Glutamatergic neuron (in vitro differentiated cells): ENCODE data around the gene ATRX. TPM values are rescaled to one million over a fixed set of nuclear protein-coding genes. Genes with fewer than 3 reads are reported as not detected.

Source experiments
- DNase-seq: peaks from one replicate; pipeline ENCODE4 v3.0.0; 2022
- H3K27ac Mint-ChIP-seq: one replicate; pipeline ENCODE4 v1.8.0; 2020; ENCODE audit warnings: mild to moderate bottlenecking, mixed read lengths, inconsistent platforms; ENCODE audit not compliant: unreplicated experiment
- H3K27me3 Mint-ChIP-seq: one replicate; pipeline ENCODE4 v1.8.0; 2020; ENCODE audit warnings: mild to moderate bottlenecking, moderate library complexity, mixed read lengths, inconsistent platforms; ENCODE audit not compliant: unreplicated experiment
- H3K36me3 Mint-ChIP-seq: one replicate; pipeline ENCODE4 v1.8.0; 2020; ENCODE audit warnings: mild to moderate bottlenecking, mixed read lengths, inconsistent platforms; ENCODE audit not compliant: unreplicated experiment
- H3K4me1 Mint-ChIP-seq: one replicate; pipeline ENCODE4 v1.8.0; 2020; ENCODE audit warnings: mild to moderate bottlenecking, low read depth, mixed read lengths, inconsistent platforms; ENCODE audit not compliant: unreplicated experiment
- H3K4me3 Mint-ChIP-seq: one replicate; pipeline ENCODE4 v1.8.0; 2020; ENCODE audit warnings: mild to moderate bottlenecking, mixed read lengths, inconsistent platforms; ENCODE audit not compliant: unreplicated experiment
- H3K9me3 Mint-ChIP-seq: one replicate; pipeline ENCODE4 v1.8.0; 2020; ENCODE audit warnings: mild to moderate bottlenecking, moderate library complexity, mixed read lengths, inconsistent platforms; ENCODE audit not compliant: unreplicated experiment
- total RNA-seq: library from RNA; stranded (reverse); fragmentation: NEBNext Ultra II Directional; extraction: Animal tissue kit (Norgen Biotek cat#: 25700); gene quantifications from one replicate; pipeline ENCODE4 v1.2.1, GENCODE V29; 2021; ENCODE audit not compliant: unreplicated experiment
- TF ChIP-seq, protein P1 (sequence below): fragments of 200-600 bp; sonication (generic); IDR thresholded peaks from one replicate; pipeline ENCODE4 v1.5.0; 2021; ENCODE audit not compliant: partially characterized antibody, unreplicated experiment

ATRX gene
- total RNA-seq, 1 donor from 2014 or later, result 152 TPM

DNA sequence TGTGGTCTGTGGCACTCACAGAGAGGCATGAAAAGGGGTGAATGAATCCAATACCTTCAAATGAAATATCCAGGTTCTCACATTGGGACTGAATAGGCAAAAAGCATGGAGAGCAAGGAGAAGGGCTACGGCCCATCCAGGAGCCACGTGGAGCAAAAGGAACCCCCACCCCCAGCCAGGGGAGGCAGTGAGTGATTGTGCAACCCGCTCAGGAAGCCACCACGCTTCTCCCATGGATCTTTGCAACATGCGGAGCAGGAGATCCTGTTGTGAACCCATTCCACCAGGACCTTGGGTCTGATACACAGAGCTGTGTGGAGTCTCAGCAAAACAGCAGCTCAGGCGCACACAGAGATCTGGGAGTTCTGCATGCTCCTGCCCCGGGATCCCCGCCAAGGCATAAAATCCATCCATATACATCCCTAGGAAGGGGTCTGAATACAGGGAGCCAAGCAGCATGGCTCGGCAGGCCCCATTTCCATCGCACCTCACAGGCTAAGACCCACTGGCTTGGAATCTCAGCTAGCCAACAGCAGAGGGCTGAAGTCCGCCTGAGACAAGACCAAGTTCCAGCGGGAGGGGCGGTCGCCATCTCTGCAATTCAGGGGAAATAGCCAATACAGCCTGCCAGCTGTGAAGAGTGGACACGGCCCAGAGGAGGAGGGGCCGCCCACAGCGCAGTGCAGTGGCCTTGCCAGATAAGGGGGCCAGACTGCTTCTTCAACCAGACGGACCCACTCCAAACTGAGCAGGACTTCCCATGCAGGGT, 258.6 kb downstream of the ATRX start:
- DNase-seq, result peak; percentile 52
- Mint-ChIP-seq H3K27ac (peak overlapping the region; percentile 84), H3K36me3 (peaks cover 3% of the 10 kb centered on the region), H3K9me3 (peaks cover 13% of the 10 kb centered on the region), H3K4me1 (peaks cover 11% of the 10 kb centered on the region), H3K27me3 (peaks cover 3% of the 10 kb centered on the region), H3K4me3 (no peak overlapping the region)
- TF ChIP-seq, protein P1, sequence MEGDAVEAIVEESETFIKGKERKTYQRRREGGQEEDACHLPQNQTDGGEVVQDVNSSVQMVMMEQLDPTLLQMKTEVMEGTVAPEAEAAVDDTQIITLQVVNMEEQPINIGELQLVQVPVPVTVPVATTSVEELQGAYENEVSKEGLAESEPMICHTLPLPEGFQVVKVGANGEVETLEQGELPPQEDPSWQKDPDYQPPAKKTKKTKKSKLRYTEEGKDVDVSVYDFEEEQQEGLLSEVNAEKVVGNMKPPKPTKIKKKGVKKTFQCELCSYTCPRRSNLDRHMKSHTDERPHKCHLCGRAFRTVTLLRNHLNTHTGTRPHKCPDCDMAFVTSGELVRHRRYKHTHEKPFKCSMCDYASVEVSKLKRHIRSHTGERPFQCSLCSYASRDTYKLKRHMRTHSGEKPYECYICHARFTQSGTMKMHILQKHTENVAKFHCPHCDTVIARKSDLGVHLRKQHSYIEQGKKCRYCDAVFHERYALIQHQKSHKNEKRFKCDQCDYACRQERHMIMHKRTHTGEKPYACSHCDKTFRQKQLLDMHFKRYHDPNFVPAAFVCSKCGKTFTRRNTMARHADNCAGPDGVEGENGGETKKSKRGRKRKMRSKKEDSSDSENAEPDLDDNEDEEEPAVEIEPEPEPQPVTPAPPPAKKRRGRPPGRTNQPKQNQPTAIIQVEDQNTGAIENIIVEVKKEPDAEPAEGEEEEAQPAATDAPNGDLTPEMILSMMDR, result no peak

DNA sequence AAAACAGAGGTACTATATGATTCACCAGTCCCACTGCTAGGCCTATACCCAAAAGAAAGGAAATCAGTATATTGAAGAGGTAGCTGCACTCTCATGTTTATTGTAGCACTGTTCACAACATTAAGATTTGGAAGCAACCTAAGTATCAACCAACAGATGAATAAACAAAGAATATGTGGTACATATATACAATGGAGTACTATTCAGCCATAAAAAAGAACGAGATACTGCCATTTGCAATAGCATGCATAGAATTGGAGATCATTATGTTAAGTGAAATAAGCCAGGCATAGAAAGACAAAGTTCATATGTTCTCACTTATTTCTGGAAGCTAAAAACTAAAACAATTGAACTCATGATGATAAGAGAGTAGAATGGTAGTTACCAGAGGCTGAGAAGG, 266.3 kb downstream of the ATRX start:
- TF ChIP-seq, protein P1, result no peak
- Mint-ChIP-seq H3K27me3 (no peaks in the 10 kb centered on the region), H3K27ac (no peak overlapping the region), H3K4me1 (no peaks in the 10 kb centered on the region), H3K36me3 (peaks cover 14% of the 10 kb centered on the region), H3K4me3 (no peak overlapping the region), H3K9me3 (peaks cover 2% of the 10 kb centered on the region)
- no peak for DNase-seq

DNA sequence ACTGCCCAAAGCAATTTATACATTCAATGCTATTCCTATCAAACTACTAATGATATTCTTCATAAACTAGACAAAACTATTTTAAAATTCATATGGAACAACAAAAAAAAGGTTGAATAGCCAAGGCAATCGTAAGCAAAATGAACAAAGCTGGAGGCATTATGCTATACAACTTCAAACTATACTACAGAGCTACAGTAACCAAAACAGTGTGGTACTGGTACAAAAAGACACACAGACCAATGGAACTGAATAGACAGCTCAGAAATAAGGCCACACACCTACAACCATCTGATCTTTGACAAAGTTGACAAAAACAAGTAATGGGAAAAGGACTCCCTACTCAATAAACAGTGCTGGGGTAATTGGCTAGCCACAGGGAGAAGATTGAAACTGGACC, 271.8 kb downstream of the ATRX start:
- TF ChIP-seq, protein P1, result no peak
- no peaks in the 10 kb centered on the region for H3K4me1 Mint-ChIP-seq
- no peak overlapping the region for H3K27ac Mint-ChIP-seq
- no peak overlapping the region for H3K4me3 Mint-ChIP-seq
- peaks cover 1% of the 10 kb centered on the region for H3K9me3 Mint-ChIP-seq
- H3K36me3 Mint-ChIP-seq, result peaks cover 8% of the 10 kb centered on the region
- no peak for DNase-seq
- H3K27me3 Mint-ChIP-seq, result no peaks in the 10 kb centered on the region

DNA sequence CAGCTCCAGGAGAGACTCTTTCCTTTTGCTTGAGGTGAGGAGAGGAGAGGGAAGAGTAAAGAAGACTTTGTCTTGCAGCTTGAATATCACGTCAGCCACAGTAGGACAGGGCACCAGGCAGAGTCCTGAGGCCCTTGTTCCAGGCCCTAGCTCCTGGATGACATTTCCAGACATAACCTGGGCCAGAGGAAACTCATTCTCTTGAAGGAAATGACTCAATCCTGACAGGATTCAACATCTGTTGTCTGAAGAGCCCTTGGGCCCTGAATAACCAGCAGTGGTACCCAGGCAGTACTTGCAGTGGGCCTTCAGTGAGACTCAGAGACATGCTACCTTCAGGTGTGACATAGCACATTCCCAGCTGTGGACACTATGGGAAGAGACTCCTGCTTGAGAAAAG, 276.0 kb downstream of the ATRX start:
- Mint-ChIP-seq H3K27me3 (no peaks in the 10 kb centered on the region), H3K36me3 (no peaks in the 10 kb centered on the region), H3K27ac (no peak overlapping the region), H3K9me3 (peaks cover 1% of the 10 kb centered on the region), H3K4me1 (peaks cover 3% of the 10 kb centered on the region), H3K4me3 (no peak overlapping the region)
- DNase-seq, result no peak
- TF ChIP-seq, protein P1, result no peak

DNA sequence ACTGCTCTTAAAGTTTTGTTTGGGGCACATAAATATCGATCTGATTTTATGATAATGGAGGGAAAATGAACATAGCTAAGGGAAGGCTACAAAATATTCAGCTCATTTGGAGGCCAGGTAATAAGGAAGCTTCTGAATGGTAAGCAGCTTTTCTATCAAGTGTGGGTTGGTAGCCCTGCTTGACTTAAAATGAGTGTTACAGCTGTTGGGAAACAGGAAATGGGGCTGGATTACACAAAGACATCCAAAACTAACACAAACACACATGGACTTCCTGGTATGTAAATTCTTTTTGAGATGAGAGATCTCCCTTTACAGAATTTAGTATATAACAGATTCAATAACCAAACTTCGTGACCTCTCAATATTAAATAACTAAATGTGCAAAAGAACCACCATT, 280.8 kb downstream of the ATRX start:
- Mint-ChIP-seq H3K4me1 (peaks cover 3% of the 10 kb centered on the region), H3K9me3 (no peaks in the 10 kb centered on the region), H3K27me3 (peaks cover 2% of the 10 kb centered on the region), H3K4me3 (no peak overlapping the region), H3K27ac (no peak overlapping the region), H3K36me3 (no peaks in the 10 kb centered on the region)
- no peak for DNase-seq
- TF ChIP-seq, protein P1, result no peak
